ENCODE measurements around the gene GRM4. TPM values are rescaled to one million over a fixed set of nuclear protein-coding genes. Genes with fewer than 3 reads are reported as not detected.

GRM4 gene
- total RNA-seq, 1 donor from 2014 or later: 1.2 TPM

GRCh38 chr6:34025861-34026260, 120.0 kb downstream of the GRM4 start:
- H3K4me2 ChIP-seq: no peak overlapping the region
- H3K9ac ChIP-seq: no peak overlapping the region
- peaks cover 9% of the 10 kb centered on the region for H3K4me1 Mint-ChIP-seq
- H3K9me3 Mint-ChIP-seq: no peaks in the 10 kb centered on the region
- H4K20me1 ChIP-seq (ENCODE audit: low read depth): no peaks in the 10 kb centered on the region
- no peak for DNase-seq (ENCODE audit: low spot score)
- H3K36me3 ChIP-seq: no peaks in the 10 kb centered on the region
- peaks cover 11% of the 10 kb centered on the region for H3K4me1 ChIP-seq
- H3K79me2 ChIP-seq (ENCODE audit: low read depth): no peaks in the 10 kb centered on the region
- no peaks in the 10 kb centered on the region for H3K9me3 ChIP-seq (ENCODE audit: low read depth)
- no peak overlapping the region for H2AFZ ChIP-seq (replicated peaks)
- TF ChIP-seq EZH2phosphoT487 (IDR thresholded peaks at IDR 0.05) (no peak), CTCF (IDR thresholded peaks at IDR 0.05) (no peak), EZH2 (IDR thresholded peaks at IDR 0.05) (no peak)
- no peak overlapping the region for H3K4me3 Mint-ChIP-seq
- no peaks in the 10 kb centered on the region for H3K36me3 Mint-ChIP-seq
- H3K27me3 ChIP-seq: no peaks in the 10 kb centered on the region
- H3K27me3 Mint-ChIP-seq (ENCODE audit: insufficient read depth, low read depth): peaks cover 11% of the 10 kb centered on the region
- H3F3A ChIP-seq (ENCODE audit: low read depth): no peaks in the 10 kb centered on the region
- H3K4me3 ChIP-seq: no peak overlapping the region
- no peak overlapping the region for H3K27ac ChIP-seq
- H3K27ac Mint-ChIP-seq: no peak overlapping the region

- H3K27ac Mint-ChIP-seq: no peak overlapping the region
- no peaks in the 10 kb centered on the region for H4K20me1 ChIP-seq (ENCODE audit: low read depth)
- no peaks in the 10 kb centered on the region for H3K79me2 ChIP-seq (ENCODE audit: low read depth)
- H3K4me3 ChIP-seq: no peak overlapping the region
- no peak overlapping the region for H3K4me2 ChIP-seq
- no peaks in the 10 kb centered on the region for H3K36me3 Mint-ChIP-seq
- no peak for TF ChIP-seq EZH2 (IDR thresholded peaks at IDR 0.05)
- H3K27me3 ChIP-seq: no peaks in the 10 kb centered on the region
- H3K9me3 ChIP-seq (ENCODE audit: low read depth): no peaks in the 10 kb centered on the region
- no peaks in the 10 kb centered on the region for H3K36me3 ChIP-seq
- H3K4me3 Mint-ChIP-seq: no peak overlapping the region
- H3K9ac ChIP-seq: no peak overlapping the region
- H3K9me3 Mint-ChIP-seq: no peaks in the 10 kb centered on the region
- no peaks in the 10 kb centered on the region for H3F3A ChIP-seq (ENCODE audit: low read depth)
- peaks cover 11% of the 10 kb centered on the region for H3K27me3 Mint-ChIP-seq (ENCODE audit: insufficient read depth, low read depth)
- H2AFZ ChIP-seq (replicated peaks): no peak overlapping the region
- peaks cover 11% of the 10 kb centered on the region for H3K4me1 Mint-ChIP-seq
- peaks cover 11% of the 10 kb centered on the region for H3K4me1 ChIP-seq
- DNase-seq (ENCODE audit: low spot score): no peak
- no peak overlapping the region for H3K27ac ChIP-seq
Observed at GRCh38 chr6:34025112-34025807, 120.6 kb downstream of the GRM4 start.

DNA sequence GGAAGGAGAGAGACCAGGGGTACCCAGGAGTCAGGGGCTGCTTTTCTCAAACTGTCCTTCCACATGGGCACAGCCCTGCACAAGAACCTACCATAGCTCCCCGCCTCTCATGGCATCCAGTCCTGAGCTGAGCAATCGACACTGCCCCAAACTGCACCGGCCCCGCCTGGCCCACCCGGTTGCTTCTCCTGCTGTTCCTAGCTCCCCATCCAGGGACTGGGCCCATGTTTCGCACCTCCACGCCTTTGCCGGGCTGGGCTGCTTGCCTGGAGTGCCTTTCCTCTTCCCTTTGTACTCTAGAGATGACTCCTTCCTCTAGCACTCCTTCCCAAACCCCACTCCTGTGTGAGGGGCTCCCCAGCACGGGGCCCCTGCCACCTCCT, 123.0 kb downstream of the GRM4 start:
- Histone ChIP-seq H3K27me3 (no peaks in the 10 kb centered on the region), H3K27ac (no peak overlapping the region), H3K79me2 (ENCODE audit: low read depth) (no peaks in the 10 kb centered on the region), H4K20me1 (ENCODE audit: low read depth) (no peaks in the 10 kb centered on the region), H3F3A (ENCODE audit: low read depth) (no peaks in the 10 kb centered on the region), H2AFZ (replicated peaks) (no peak overlapping the region), H3K36me3 (no peaks in the 10 kb centered on the region), H3K4me1 (peaks cover 11% of the 10 kb centered on the region), H3K4me3 (no peak overlapping the region), H3K9ac (no peak overlapping the region), H3K4me2 (no peak overlapping the region), H3K9me3 (ENCODE audit: low read depth) (no peaks in the 10 kb centered on the region)
- Mint-ChIP-seq H3K27me3 (ENCODE audit: insufficient read depth, low read depth) (peaks cover 10% of the 10 kb centered on the region), H3K36me3 (no peaks in the 10 kb centered on the region), H3K27ac (no peak overlapping the region), H3K4me3 (no peak overlapping the region), H3K4me1 (peaks cover 11% of the 10 kb centered on the region), H3K9me3 (no peaks in the 10 kb centered on the region)
- TF ChIP-seq EZH2phosphoT487 (IDR thresholded peaks at IDR 0.05): no peak
- TF ChIP-seq EZH2 (IDR thresholded peaks at IDR 0.05): no peak
- no peak for TF ChIP-seq CTCF (IDR thresholded peaks at IDR 0.05)
- DNase-seq (ENCODE audit: low spot score): no peak

DNA sequence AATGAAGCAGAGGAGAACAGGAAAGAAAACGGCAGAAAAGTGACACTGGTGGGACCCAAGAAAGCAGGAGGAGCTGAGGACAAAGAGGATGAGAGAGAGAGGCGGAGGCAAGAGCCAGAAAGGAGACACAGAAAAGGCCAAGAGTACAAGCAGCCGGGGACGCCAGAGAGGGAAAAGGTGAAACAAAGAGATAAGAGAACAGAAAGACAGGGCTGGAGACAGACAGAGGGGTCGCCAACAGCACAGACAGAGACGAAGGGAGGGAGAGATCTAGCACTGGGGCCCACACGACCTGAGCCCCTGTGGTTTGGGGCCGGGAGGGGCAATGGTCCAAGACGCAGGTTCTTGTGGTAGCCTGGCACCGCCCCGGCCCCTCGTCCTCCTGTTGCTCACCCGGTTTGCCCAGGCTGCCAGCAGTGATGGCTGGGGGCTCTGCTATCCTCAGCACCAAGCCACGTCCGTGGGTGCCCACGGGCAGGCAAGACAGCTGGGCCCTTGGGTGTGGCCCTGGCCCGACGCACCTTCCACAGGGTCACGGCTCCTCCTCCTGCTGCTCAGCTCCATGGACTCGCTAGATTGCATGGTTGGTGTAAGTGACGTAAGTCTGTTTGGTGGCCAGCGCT, 123.5 kb downstream of the GRM4 start:
- Histone ChIP-seq H3K79me2 (ENCODE audit: low read depth) (no peaks in the 10 kb centered on the region), H3K27ac (no peak overlapping the region), H2AFZ (replicated peaks) (peak overlapping the region; percentile 87), H4K20me1 (ENCODE audit: low read depth) (no peaks in the 10 kb centered on the region), H3F3A (ENCODE audit: low read depth) (no peaks in the 10 kb centered on the region), H3K4me1 (peaks cover 11% of the 10 kb centered on the region), H3K4me3 (no peak overlapping the region), H3K9me3 (ENCODE audit: low read depth) (no peaks in the 10 kb centered on the region), H3K27me3 (no peaks in the 10 kb centered on the region), H3K4me2 (no peak overlapping the region), H3K9ac (no peak overlapping the region), H3K36me3 (no peaks in the 10 kb centered on the region)
- Mint-ChIP-seq H3K4me1 (peaks cover 11% of the 10 kb centered on the region), H3K9me3 (no peaks in the 10 kb centered on the region), H3K27me3 (ENCODE audit: insufficient read depth, low read depth) (peaks cover 12% of the 10 kb centered on the region), H3K4me3 (peak overlapping the region; percentile 3), H3K36me3 (no peaks in the 10 kb centered on the region), H3K27ac (peak overlapping the region; percentile 55)
- no peak for TF ChIP-seq CTCF (IDR thresholded peaks at IDR 0.05)
- TF ChIP-seq EZH2 (IDR thresholded peaks at IDR 0.05): no peak
- TF ChIP-seq EZH2phosphoT487 (IDR thresholded peaks at IDR 0.05): no peak
- no peak for DNase-seq (ENCODE audit: low spot score)
